ENCODE measurements around the gene SMYD3. TPM values are rescaled to one million over a fixed set of nuclear protein-coding genes. Genes with fewer than 3 reads are reported as not detected.

The SMYD3 gene
- total RNA-seq, 4 donors from 2014 or later: 11.6 to 26.9 (median 18.3) TPM

DNA sequence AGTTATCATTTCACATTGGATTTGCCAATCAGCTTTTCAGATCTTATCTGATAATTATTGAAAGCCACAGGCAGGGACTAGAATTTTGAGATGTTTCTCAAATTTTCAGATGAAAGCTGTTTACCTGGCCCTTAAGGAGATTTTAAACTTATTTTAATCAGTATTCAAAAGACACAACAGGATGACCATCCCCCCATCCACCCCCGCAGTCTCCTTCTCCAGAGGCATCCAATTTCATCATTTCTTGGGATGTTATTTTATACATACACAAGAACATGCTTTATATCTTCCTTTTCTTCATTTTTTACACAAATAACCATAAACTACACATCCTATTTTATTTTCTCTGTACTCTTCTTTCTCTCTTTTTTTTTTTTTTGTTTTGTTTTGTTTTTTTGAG lies 470.9 kb downstream of the SMYD3 start:
- Histone ChIP-seq H3K9me3 (no peaks in the 10 kb centered on the region), H3K27ac (no peak overlapping the region), H3K4me1 (peaks cover 0 to 15% (median 0%) of the 10 kb centered on the region in 3 donors), H3K4me3 (no peak overlapping the region), H3K27me3 (no peaks in the 10 kb centered on the region), H3K36me3 (no peaks in the 10 kb centered on the region)
- TF ChIP-seq EP300 (IDR thresholded peaks at IDR 0.05) (no peak), POLR2AphosphoS5 (IDR thresholded peaks at IDR 0.05) (no peak)
- WGBS, 2 donors (ENCODE audit: low coverage in 1 of 2): 88 to 91% methylated on average over 1 of the region's 1 CpG
- ATAC-seq: no peak

DNA sequence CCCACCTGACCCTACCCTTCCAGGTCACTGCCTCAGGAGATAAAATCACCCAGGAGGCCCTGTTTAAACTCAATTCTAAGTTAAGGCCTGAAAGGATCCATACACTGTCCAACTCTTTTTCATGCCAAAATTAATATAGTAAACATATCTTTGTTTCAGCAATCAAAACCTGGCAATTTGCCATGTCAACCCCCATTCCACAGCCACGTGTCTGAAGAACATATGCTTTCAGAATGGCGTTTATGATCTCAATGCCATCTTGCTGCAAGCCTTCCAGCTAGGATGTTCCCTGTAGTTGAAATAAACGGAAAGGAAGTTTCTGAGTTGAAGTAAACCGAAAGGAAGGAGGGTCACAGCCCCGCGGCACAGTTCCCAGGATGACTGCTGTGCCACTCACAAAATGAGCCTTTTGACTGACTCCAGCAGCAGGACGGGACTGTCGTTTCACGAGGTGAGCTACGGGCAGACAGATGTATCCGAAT lies 472.0 kb downstream of the SMYD3 start:
- H3K4me3 ChIP-seq: peak overlapping the region in 1 of 2 donors; percentile 18
- no peaks in the 10 kb centered on the region for H3K27me3 ChIP-seq
- peaks cover 0 to 15% (median 0%) of the 10 kb centered on the region in 3 donors for H3K4me1 ChIP-seq
- TF ChIP-seq POLR2AphosphoS5 (IDR thresholded peaks at IDR 0.05): no peak
- TF ChIP-seq EP300 (IDR thresholded peaks at IDR 0.05): no peak
- no peak for TF ChIP-seq CTCF (IDR thresholded peaks at IDR 0.05)
- TF ChIP-seq POLR2A (IDR thresholded peaks at IDR 0.05): no peak
- ATAC-seq: no peak
- H3K9me3 ChIP-seq: no peaks in the 10 kb centered on the region
- no peaks in the 10 kb centered on the region for H3K36me3 ChIP-seq
- H3K27ac ChIP-seq: no peak overlapping the region
- 43 to 55% methylated on average over 9 to 10 of the region's 11 CpGs for WGBS, 2 donors (ENCODE audit: low coverage in 1 of 2)

DNA sequence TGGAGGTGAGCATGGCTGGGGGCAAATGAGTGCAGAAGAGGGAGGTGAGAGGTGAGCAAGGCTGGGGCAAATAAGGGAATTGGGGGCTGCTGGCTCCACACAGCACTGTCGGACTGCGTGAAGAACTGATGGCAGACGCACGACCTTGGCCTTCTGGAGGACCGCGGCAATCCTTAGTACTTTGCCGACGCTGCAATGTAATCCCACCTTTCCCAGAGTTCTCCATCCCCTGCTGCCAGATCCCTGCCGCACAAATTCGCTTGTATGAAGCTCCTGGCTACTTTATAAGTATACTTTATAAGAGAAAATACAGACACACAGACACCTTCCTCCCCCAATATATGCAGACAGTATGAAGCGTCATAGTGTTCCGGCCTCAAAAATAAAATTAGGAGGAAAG lies 472.4 kb downstream of the SMYD3 start:
- TF ChIP-seq POLR2A (IDR thresholded peaks at IDR 0.05): no peak
- no peak for TF ChIP-seq CTCF (IDR thresholded peaks at IDR 0.05)
- TF ChIP-seq EP300 (IDR thresholded peaks at IDR 0.05): no peak
- TF ChIP-seq POLR2AphosphoS5 (IDR thresholded peaks at IDR 0.05): no peak

GRCh38 chr1:246032984-246033383 lies 474.1 kb downstream of the SMYD3 start:
- WGBS, 2 donors (ENCODE audit: low coverage in 1 of 2): 75% methylated on average over 1 of the region's 1 CpG; no CpG with 5 or more reads in 1 of the 2 donors
- peaks cover 0 to 15% (median 0%) of the 10 kb centered on the region in 3 donors for H3K4me1 ChIP-seq
- H3K4me3 ChIP-seq: no peak overlapping the region
- H3K9me3 ChIP-seq: no peaks in the 10 kb centered on the region
- no peak overlapping the region for H3K27ac ChIP-seq
- H3K27me3 ChIP-seq: no peaks in the 10 kb centered on the region
- H3K36me3 ChIP-seq: no peaks in the 10 kb centered on the region
- TF ChIP-seq CTCF (IDR thresholded peaks at IDR 0.05): no peak
- no peak for ATAC-seq

More for the DNA sequence above, 472.4 kb downstream of the SMYD3 start:
- Histone ChIP-seq H3K27me3 (no peaks in the 10 kb centered on the region), H3K27ac (no peak overlapping the region), H3K36me3 (no peaks in the 10 kb centered on the region), H3K9me3 (no peaks in the 10 kb centered on the region), H3K4me3 (no peak overlapping the region), H3K4me1 (peaks cover 0 to 15% (median 0%) of the 10 kb centered on the region in 3 donors)
- WGBS, 2 donors (ENCODE audit: low coverage in 1 of 2): 86 to 90% methylated on average over 2 to 12 of the region's 12 CpGs
- no peak for ATAC-seq

GRCh38 chr1:246032031-246032551 lies 475.0 kb downstream of the SMYD3 start:
- no peak for TF ChIP-seq POLR2A (IDR thresholded peaks at IDR 0.05)
- no peak for TF ChIP-seq EP300 (IDR thresholded peaks at IDR 0.05)
- TF ChIP-seq CTCF (IDR thresholded peaks at IDR 0.05): no peak
- TF ChIP-seq POLR2AphosphoS5 (IDR thresholded peaks at IDR 0.05): no peak
- H3K9me3 ChIP-seq: no peaks in the 10 kb centered on the region
- H3K27me3 ChIP-seq: no peaks in the 10 kb centered on the region
- WGBS, 2 donors (ENCODE audit: low coverage in 1 of 2): 67 to 83% methylated on average over 1 to 3 of the region's 3 CpGs
- H3K27ac ChIP-seq: no peak overlapping the region
- H3K4me1 ChIP-seq: peaks cover 0 to 15% (median 0%) of the 10 kb centered on the region in 3 donors
- no peak overlapping the region for H3K4me3 ChIP-seq
- no peak for ATAC-seq
- H3K36me3 ChIP-seq: no peaks in the 10 kb centered on the region

Data from gastroesophageal sphincter (tissue), 4 donors.